IPS DF 4.7 (cell line): Measurements from ENCODE around the gene ERF.

Experiments
- DNase-seq: peaks from one replicate; pipeline ENCODE4 v3.0.0-alpha.2; 2013; ENCODE audit warnings: low spot score; ENCODE audit errors: extremely low read depth

ERF gene

DNA sequence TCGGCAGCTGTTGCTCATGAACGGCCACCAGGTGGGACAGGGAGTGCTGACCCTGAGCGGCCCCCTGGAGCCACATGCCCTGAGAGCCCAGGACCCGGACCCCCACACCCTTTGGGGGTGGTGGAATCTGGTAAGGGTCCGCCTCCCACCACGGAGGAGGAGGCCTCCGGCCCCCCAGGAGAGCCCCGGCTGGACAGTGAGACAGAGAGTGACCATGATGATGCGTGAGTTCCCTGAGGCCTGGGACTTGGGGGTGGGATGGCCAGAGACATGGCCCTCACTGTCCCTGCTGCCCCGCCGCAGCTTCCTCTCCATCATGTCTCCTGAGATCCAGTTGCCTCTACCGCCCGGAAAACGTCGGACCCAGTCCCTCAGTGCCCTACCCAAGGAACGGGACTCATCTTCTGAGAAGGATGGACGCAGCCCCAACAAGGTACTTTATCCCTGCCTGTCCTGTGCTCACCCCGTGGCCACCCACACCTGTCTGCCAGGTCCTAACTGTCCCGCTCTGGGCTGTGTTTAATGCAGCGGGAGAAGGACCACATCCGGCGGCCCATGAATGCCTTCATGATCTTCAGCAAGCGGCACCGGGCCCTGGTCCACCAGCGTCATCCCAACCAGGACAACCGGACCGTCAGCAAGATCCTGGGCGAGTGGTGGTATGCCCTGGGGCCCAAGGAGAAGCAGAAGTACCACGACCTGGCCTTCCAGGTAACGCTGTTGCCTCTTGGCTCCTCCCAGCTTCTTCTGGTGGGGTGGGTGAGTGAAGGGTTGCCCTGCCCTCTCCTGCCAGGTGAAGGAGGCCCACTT lies 32.3 kb upstream of the ERF start:
- no peak for DNase-seq

DNA sequence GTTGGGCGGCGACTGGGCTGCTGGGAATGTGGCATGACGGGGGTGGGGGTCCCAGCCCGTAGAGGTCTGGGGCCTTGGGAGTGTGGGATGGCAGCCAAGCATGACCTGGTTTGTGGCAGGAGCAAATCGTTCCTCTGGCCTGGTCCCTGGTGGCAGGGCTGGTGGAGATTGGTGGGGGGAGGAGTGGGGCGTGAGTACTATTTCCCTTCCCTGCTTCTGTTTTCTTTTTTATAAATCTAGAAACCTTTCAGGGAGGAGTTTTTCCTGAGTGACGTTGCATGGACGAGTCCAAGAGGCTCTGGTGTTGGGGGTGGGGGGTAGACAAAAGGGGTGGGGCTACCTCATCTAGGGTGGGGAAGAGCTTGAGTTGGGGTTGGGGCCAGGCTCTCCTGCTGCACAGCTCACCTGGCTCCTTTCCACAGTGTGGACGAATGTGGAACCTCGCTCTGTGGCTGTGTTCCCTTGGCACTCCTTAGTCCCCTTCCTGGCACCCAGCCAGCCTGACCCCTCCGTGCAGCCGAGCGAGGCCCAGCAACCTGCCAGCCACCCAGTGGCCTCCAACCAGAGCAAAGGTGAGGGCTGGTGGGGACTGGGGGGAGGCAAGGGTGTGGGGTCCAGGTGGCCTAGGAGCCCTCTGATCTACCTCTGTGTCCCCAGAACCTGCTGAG lies 31.6 kb upstream of the ERF start:
- DNase-seq = no peak

DNA sequence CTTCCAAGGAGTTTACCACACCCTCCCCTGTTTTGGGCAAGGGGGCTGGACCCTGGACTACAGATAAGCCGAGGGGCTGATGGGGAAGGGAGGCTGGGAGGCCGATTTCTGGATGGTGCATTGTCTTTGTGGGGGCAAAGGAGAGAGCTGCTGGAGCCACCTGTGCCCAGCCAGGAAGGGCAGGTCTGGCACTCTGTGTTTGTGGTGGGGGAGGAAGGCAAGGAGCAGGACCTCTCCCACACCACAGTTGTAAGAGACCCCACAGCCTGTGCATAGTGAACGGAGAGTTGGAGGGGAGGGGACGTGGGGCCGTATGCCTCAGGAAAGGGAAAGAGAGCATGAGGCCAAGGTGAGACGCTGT lies 31.0 kb upstream of the ERF start:
- no peak for DNase-seq

DNA sequence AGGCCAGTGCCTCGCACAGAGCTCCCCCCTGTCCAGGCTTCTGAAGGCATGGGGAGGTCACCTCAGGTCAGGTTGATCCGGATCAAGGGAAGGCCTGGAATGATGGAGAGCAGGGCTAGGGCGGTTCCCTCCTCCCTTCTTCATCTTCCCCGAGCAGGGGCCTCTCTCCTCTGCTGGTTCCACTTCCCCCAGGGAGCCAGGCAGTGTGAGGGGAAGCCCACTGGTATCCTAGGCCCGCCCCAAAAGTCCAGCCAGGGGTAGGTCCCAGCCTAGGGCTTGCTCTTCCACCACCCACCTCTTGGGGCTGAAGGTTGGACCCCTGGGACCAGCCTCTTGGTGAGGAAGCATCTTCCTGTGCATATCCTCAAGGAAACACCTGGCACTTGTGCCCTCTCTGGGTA lies 30.6 kb upstream of the ERF start:
- DNase-seq = no peak

DNA sequence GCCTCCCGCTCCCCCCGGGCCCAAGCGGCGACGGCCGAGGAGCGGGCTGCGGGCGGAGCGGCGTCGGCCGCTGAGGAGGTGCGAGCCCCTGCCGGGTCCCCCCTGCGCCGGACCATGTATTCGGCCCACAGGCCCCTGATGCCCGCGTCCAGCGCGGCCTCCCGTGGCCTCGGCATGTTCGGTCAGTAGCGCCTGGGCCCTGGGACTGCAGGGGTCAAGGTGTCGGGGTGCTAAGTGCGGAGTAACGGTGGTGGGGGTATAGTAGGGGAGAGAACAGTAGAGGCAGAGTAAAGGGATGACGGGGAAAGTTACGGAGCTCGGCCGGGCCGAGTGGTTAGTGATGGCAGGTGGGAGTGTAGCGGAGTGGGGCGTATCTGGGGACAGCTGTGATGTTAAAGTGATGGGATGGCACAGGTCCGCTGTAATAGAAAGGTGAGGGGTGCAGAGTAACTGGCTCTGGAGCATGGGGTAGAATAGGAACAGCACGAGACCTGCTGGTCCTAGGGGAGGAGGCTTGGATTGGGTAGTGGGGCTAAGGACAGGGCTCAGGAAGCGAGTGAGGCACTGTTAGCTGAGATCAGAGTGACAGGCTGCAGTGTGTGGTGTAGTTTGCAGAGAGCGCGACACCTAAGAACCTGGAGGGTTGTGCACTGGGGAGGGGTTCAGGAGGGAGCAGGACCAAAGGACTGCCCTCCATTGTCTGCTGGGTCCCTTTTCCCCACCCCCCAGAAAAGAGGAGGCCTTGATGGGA lies 29.8 kb upstream of the ERF start:
- DNase-seq = no peak

DNA sequence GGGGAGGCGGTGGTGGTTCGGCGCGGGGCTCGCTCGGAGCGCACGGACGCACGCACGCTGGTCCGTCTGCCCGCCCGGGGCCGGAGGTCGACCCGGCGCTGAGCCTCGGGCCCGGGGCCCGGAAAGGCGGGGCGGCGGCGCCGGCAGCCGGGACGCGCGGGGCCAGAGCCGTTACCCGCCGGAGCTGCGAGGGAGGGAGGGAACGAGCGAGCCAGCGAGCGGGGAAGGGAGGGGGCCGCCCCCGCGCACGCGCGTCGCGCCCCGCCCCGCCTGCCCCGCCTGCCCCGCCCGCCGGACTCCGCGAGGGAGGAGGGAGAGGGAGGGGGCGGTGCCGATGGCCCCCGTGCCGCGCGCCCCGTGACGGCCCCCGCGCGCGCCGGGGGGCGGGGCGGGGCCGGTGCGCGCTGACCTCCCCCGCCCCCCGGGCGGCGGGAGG lies 29.2 kb upstream of the ERF start:
- no peak for DNase-seq

DNA sequence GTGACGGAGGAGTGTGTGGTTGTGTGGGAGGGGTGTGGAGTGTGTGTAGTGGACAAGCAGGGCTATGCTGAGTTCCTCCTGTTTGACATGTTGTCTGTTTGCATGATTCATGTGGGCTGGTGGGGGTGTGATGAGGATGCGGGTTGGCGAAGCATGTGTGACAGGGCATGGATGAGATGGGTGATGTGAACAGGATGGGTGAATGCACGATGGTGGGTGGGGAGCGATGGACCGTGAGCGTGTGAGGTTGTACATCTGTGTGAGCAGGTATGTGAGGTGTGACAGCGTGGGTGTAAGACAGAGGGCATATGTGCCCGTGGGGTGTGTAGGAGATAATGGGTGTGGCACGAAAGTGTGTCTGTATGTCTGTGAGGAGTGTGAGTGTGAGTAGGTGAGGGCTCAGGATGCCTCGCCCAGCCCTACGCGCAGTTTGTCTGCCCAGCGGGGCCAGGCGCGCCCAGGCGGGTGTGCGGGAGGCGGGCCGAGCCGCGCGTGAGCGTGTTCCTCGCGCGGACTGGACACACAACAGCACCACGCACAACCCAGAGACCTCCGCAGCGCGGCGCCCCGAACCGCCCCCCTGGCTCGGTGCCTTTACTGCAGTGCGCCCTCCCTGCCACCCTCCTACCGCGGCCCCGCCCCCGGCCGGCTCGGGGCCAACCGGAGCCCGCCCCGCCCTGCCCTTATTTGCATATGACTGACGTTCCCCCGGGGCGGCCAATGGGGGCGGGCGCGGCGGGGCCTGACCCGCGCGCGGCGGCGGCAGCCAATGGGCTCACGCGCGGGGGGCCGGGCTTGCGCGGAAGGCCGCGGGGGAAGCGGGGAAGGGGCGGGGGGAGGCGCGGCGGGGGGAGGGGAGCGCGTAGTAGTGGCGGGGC lies 28.5 kb upstream of the ERF start:
- no peak for DNase-seq

DNA sequence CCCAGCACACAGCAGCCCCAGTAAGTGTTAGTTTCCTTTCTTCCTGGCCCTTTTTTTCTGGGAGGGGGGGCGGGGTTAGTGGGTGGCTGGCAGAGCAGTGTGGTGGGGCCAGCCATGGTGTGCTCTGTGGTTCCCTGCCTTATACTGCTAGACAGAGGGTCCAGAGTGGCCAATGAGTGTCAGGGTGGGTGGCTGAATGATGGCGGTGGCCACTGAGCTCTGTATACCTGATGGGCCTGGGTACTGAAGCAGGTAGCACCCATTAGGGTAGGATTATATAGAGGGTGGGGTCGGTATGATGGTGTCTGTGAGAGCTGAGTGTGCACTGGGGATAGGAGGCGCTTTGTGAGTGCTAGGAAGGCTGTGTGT lies 27.9 kb upstream of the ERF start:
- DNase-seq = no peak

DNA sequence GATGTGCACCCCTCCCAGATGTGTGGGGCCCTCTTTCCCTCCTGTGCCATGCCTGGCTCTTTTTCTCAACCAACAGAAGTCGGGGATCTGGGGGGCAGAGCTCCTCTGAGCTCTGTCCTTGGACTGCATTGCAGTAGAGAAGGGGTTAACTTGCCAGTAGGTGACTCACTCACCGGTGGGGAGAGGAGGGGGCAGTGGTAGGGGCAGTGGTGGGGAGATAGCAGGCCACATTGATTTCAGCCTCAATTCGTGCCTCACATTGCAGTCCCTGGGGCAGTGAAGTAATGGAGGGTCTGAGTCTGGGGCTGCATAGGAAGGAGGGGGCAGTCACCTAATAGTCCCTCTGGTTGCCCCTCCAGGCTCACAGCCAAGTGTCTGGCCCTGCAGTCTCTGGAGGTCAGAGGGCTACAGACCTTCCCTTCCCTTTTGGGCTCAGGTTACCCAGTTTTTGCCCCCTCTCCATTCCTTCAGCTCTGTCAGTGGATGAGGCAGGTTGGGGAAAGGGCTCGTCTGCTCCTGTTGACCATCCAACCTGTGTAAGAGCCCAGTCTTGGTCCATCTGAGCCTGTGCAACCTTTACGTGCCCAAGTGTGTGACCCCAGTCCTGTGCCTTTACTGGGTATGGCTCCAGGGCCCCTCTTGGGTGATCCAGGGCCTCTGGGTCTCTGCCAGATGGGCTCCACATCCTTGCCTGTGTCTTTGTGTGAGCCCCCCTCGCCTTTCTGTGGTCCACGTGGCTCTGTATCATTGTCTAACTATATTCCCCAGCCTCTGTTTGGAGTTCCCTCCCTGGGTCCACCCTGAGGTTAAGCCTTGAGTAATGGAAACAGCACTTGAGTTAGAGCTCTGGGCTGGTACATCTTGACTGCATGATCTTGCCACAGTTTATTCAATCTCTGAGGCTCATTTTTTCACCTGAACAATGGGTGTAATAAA lies 27.2 kb upstream of the ERF start:
- DNase-seq = no peak

DNA sequence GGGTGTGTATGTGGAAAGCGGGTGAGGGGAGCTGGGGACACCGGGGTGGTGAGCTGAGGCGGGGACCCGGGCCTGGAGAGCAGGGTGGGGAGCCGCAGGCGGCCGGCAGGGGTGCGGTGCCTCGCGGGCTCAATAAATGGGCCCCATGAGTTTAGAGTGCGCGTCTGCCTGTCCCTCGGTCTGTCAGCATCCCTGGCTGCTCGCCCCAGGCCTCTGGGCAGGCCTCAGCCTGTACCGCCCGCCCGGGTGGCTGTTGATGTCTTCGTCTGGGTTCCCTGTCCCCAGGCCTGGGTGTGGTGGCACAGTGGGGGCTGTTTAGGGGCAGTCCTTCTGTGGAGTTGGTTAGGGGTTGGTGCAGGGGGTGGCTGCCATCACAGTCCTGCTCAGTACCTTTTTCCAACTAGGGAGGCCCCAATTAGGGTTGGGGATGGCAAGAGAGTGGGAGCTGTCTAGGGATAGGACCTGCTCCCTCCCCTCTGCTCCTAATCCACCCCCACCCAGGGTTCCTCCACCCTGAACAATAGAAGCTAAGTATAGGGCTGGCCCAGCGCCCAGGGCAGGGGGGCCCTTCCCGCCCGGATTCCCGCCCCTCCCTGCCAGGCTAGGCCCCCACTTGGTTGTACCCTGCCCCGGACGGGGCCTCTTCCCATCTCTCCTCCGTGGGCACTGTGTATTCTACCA lies 26.4 kb upstream of the ERF start:
- DNase-seq = no peak

DNA sequence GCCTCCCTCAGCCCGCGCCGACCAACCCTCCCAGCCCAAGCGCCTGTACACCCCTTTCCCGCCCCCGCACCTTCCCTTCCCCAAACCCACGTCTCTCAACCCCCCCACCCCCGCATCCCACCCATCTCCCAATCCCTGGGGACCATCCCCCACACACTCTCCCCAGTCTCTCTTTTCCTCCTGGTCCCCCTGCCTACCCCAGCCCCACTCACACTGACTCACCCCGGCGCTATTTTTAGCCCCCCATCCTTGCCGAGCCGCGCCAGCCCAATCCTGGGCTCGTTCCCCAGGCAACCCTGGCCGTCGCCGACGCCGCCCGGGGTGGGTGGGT lies 25.9 kb upstream of the ERF start:
- no peak for DNase-seq

DNA sequence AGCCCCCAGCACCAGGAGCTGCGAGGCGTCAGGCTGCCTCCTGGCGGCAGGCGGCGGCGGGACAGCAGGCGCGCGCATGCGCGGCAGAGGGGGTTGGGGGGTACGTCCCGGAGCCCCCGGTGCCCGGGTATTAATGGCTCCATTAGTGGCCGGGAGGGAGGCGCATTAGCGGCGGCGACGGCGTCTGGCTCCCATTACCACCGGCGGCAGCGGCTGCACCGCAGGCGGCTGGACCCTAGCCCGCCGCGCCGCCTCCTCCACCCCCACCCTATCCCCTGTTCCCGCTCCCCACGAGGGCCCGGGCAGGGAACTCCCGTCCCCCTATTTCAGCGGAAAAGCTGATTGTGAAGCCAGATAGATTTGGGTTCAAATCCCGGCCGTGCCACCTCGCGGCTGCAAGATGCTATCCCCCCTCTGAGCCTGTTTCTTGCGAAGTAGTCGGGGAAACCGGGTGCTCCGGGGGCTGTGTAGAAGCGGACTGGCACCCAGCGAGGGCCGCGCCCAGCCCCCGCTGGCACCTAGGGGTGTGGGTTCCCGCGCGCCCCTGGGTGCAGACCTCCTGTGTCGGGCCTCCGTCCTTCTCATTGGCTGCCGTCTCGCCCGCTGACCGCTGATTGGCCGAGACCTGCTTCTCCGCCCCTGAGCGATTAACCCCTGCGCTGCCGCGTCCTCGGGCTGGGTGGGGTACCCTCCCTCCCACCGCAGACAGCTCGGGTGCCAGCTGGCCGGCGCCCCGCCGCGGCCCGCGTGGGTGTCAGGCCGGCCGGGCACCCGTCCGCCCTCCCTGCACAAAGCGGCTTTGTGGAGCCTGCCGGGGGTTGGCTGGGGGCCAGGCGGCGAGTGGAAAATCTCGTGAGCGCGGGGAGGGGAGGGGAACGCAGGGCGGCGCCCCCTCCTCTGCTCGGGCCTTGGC lies 25.2 kb upstream of the ERF start:
- DNase-seq = no peak

DNA sequence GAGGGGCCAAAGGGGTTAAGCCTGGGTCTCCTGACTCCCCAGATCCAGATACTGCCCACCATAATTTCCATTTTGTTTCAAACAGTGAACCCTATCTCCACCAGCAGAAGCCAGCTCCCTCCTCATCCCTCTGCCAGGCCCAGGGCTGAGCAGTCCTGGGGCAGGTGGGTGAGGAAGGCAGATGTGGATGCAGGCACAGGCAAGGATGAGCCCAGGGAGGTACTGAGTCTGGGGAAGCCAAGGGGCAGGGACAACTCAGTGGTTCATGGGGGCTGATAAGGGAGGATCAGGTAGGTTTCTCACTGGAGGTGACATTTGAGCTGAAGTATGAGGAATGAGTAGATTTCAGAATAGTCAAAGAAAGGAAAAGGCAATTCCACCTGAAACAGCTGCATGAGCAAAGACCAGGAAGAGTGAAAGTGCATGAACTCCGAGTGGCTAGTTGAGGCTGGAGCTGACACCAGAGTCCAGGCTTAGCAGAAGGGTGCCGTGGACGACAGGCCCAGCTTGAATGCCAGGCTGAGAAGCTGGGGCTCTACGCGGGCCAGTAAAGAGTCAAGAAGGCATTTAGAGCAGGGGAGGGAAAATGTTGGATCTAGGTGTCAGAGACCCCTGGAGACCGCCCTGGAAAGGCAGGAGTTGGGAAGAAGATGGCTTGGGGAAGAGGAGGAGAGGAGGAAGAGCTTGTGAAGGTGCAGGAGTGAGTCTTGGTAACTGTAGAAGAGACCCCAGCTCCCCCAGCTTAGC lies 24.4 kb upstream of the ERF start:
- no peak for DNase-seq

DNA sequence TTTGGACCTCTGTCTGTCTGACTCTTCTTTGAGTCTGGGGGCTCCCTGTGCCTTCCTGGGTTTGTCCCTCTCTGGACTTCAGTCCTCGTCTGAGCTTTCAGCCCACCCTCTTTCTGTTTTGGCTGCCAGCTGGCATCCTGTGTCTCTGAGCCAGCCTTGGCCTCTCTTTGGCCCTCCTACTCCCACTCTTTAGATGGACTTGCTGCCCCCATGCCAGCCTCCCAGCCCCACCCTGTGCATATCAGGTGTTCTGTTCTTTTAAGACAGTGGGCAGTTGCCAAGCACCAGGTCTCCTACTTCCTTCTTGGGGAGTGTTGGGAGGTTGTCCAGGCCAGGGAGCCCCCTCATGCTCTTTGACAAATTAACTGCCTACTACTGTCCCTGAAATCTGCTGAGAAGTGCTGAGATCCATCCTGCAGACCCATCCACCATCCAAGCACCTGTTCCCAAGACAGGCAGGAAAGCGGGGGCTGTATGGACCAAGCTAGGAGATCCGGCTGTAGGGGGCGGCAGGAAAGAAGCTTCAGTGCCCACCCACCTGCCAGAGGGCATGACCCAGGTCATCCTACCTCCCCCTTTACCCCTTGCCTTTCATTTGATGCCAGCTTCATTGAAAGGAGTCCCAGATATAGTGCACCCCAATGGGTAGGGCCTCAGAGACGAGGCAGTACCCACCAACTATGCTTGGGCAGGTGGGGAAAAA lies 23.7 kb upstream of the ERF start:
- DNase-seq = no peak

DNA sequence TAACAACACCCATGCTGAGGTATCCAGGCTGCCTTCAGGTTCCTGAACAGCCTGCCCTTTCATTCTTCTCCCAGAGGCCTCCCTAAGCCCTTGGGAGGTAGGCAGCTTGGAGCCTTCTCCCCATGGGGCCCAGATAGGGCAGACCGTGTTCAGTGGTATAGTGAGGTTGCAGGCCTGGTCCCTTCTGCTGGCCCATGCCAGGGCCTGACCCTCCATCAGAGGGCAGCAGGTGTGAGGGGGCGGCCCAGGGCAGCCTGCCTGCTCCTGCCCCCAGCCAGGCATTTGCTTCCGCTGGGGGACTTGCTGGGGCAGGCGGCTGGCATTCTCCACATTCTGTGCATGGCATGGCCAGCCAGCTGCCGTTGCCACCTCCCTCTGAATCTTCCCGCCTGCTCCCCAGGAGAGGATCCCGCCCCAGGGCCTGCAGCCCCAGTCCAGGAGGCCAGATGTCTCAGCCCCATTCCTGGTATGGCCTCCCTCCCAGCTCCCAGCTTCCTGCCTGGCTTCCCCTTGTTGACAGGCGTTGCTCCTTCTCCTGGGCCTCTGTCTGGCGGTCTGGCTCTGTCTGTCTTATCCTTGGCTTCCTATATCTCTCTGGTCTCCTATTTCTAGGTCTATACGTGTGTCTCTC lies 23.0 kb upstream of the ERF start:
- no peak for DNase-seq

DNA sequence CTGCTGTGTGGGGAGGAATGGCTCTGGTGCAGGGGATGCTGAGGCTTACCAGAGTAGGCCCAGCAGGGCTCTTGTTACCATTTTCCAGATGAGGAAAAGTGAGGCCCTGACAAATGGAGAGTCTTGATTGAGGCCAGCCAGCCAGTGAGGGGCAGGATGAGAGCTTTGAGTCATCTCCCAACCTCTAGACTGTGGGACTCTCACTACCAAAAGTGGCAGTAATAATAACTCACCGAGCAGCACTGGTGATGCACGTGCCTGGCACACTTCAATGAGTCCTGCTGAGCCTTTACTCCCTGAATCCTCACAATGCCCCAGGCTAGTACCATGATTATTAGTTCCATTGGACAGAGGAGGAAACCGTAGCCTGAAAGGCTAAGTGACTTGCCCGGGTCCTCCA lies 21.9 kb upstream of the ERF start:
- DNase-seq = no peak

DNA sequence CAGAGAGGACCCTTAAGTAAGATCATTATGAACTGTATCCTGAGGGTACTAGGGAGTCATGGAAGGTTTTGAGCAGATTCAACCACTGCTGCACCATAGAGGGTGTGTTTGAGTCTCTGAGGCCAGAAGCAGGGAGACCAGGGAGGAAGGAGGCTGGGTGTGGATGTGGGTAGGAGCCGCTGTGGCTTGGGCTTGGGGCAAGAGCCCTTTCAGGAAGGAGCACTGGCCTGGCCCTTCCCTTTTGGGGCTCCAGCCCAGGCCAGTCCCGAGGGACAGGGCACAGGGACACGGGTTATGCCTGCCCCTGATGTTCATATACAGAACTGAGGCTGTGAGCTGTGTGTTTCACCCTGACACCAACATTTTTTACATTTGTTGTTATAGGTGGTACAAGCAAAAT lies 21.4 kb upstream of the ERF start:
- DNase-seq = no peak
